ENCODE measurements around the gene DNAH8.
"Not testable (repeated sequence)": the region's sequence is repeated elsewhere in the genome, so short reads cannot be mapped to it uniquely, and the experiment has no call there.

The DNAH8 gene

GRCh38 chr6:38750968-38751615 lies 36.0 kb downstream of the DNAH8 start:
- DNase-seq: no peak

GRCh38 chr6:38753707-38754106 lies 38.6 kb downstream of the DNAH8 start:
- no peak for DNase-seq

GRCh38 chr6:38755207-38755606 lies 40.1 kb downstream of the DNAH8 start:
- DNase-seq: no peak

- DNase-seq: no peak
Measured at GRCh38 chr6:38755874-38756273, 40.8 kb downstream of the DNAH8 start.

GRCh38 chr6:38760097-38760496 lies 45.0 kb downstream of the DNAH8 start:
- no peak for DNase-seq

- DNase-seq: no peak
Measured at GRCh38 chr6:38762848-38763247, 47.7 kb downstream of the DNAH8 start.

- no peak for DNase-seq
Measured at GRCh38 chr6:38767560-38767959, 52.4 kb downstream of the DNAH8 start.

- no peak for DNase-seq
Measured at GRCh38 chr6:38773338-38773737, 58.2 kb downstream of the DNAH8 start.

- DNase-seq: no peak
Measured at GRCh38 chr6:38774929-38775707, 60.0 kb downstream of the DNAH8 start.

GRCh38 chr6:38775870-38776269 lies 60.8 kb downstream of the DNAH8 start:
- no peak for DNase-seq

GRCh38 chr6:38776515-38776914 lies 61.4 kb downstream of the DNAH8 start:
- peak; percentile 23 for DNase-seq

GRCh38 chr6:38779310-38780062 lies 64.4 kb downstream of the DNAH8 start:
- DNase-seq: no peak

- DNase-seq: no peak
Measured at GRCh38 chr6:38782616-38783015, 67.5 kb downstream of the DNAH8 start.

- DNase-seq: no peak
Measured at GRCh38 chr6:38783443-38784228, 68.5 kb downstream of the DNAH8 start.

- peak; percentile 7 for DNase-seq
Measured at GRCh38 chr6:38784506-38785235, 69.6 kb downstream of the DNAH8 start.

GRCh38 chr6:38786486-38786885 lies 71.4 kb downstream of the DNAH8 start:
- DNase-seq: no peak

- DNase-seq: no peak
Measured at GRCh38 chr6:38789256-38789655, 74.1 kb downstream of the DNAH8 start.

- DNase-seq: no peak
Measured at GRCh38 chr6:38792356-38792755, 77.2 kb downstream of the DNAH8 start.

GRCh38 chr6:38794682-38795081 lies 79.6 kb downstream of the DNAH8 start:
- no peak for DNase-seq

- DNase-seq: no peak
Measured at GRCh38 chr6:38796006-38796405, 80.9 kb downstream of the DNAH8 start.

- DNase-seq: not testable (repeated sequence)
Measured at GRCh38 chr6:38796437-38796836, 81.3 kb downstream of the DNAH8 start.

- DNase-seq: no peak
Measured at GRCh38 chr6:38796850-38797249, 81.7 kb downstream of the DNAH8 start.
